ENCODE data around the gene THEM5.
"Not testable (repeated sequence)": the region's sequence is repeated elsewhere in the genome, so short reads cannot be mapped to it uniquely, and the experiment has no call there.

THEM5 gene

GRCh38 chr1:151867321-151867720, 13.8 kb upstream of the THEM5 start:
- no peak for DNase-seq

- DNase-seq: no peak
Observed at GRCh38 chr1:151864411-151864810, 10.9 kb upstream of the THEM5 start.

- no peak for DNase-seq
Observed at GRCh38 chr1:151862604-151863003, 9.1 kb upstream of the THEM5 start.

- no peak for DNase-seq
Observed at GRCh38 chr1:151860504-151861187, 7.1 kb upstream of the THEM5 start.

GRCh38 chr1:151859891-151860293, 6.4 kb upstream of the THEM5 start:
- DNase-seq: no peak

GRCh38 chr1:151858886-151859665, 5.6 kb upstream of the THEM5 start:
- no peak for DNase-seq

GRCh38 chr1:151858030-151858746, 4.7 kb upstream of the THEM5 start:
- DNase-seq: no peak

- DNase-seq: no peak
Observed at GRCh38 chr1:151855933-151856332, 2.4 kb upstream of the THEM5 start.

GRCh38 chr1:151855516-151855915, 2.0 kb upstream of the THEM5 start:
- not testable (repeated sequence) for DNase-seq

GRCh38 chr1:151854658-151855057, 1.1 kb upstream of the THEM5 start:
- no peak for DNase-seq

GRCh38 chr1:151852733-151853132, 779 bp downstream of the THEM5 start:
- no peak for DNase-seq

- no peak for DNase-seq
Observed at GRCh38 chr1:151851886-151852285, 1.6 kb downstream of the THEM5 start.

GRCh38 chr1:151849871-151850270, 3.6 kb downstream of the THEM5 start:
- no peak for DNase-seq

GRCh38 chr1:151849126-151849525, 4.4 kb downstream of the THEM5 start:
- no peak for DNase-seq

- DNase-seq: no peak
Observed at GRCh38 chr1:151847867-151848596, 5.5 kb downstream of the THEM5 start.

- no peak for DNase-seq
Observed at GRCh38 chr1:151846686-151847237, 6.8 kb downstream of the THEM5 start.

GRCh38 chr1:151846062-151846568, 7.4 kb downstream of the THEM5 start:
- DNase-seq: no peak

- no peak for DNase-seq
Observed at GRCh38 chr1:151843398-151843797, 10.1 kb downstream of the THEM5 start.

- no peak for DNase-seq
Observed at GRCh38 chr1:151841141-151841540, 12.4 kb downstream of the THEM5 start.

GRCh38 chr1:151840421-151840820, 13.1 kb downstream of the THEM5 start:
- DNase-seq: no peak

- DNase-seq: peak; percentile 66
Observed at GRCh38 chr1:151839457-151840403, 13.8 kb downstream of the THEM5 start, which contains the start of gene C2CD4D. Gene C2CD4D (minus strand): TSS chr1:151839820. CDS start chr1:151838989, 831 bp downstream.
